ENCODE data around the gene DOCK6. TPM values are rescaled to one million over a fixed set of nuclear protein-coding genes. Genes with fewer than 3 reads are reported as not detected.
A peak's percentile ranks its signal among the peaks of the same experiment; 100 is the strongest.

The DOCK6 gene
- total and polyA plus RNA-seq, 8 donors: 18.0 to 79.0 (median 30.7) TPM

DNA sequence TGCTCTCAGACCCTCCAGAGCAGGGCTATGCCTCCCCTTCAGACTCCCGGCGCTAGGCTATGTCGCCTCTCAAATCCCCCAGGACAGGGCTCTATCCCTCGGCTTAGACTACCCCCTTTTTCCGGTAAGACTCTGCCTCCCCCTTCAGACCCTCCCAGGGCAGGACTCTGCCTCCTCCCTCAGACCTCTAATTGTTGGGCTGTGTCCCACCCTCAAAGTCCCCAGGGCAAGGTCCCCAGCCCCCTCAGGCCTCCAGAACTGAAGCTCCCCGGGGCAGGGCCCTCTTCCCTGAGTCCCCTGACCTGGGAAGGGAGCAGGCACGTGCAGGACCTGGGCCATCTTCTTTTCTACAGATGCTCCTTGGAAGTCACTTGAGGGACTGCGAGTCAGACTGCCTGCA, 68.2 kb downstream of the DOCK6 start:
- ATAC-seq (no peak), FAIRE-seq (no peak), DNase-seq (no peak)
- Histone ChIP-seq H3K27ac (no peak overlapping the region), H3K36me3 (peaks cover 0 to 18% (median 10%) of the 10 kb centered on the region in 3 donors), H3K9me3 (no peaks in the 10 kb centered on the region), H3K4me1 (peaks cover 0 to 10% (median 5%) of the 10 kb centered on the region in 3 donors), H3K27me3 (no peaks in the 10 kb centered on the region), H3K4me3 (no peak overlapping the region)
- TF ChIP-seq, protein P1, sequence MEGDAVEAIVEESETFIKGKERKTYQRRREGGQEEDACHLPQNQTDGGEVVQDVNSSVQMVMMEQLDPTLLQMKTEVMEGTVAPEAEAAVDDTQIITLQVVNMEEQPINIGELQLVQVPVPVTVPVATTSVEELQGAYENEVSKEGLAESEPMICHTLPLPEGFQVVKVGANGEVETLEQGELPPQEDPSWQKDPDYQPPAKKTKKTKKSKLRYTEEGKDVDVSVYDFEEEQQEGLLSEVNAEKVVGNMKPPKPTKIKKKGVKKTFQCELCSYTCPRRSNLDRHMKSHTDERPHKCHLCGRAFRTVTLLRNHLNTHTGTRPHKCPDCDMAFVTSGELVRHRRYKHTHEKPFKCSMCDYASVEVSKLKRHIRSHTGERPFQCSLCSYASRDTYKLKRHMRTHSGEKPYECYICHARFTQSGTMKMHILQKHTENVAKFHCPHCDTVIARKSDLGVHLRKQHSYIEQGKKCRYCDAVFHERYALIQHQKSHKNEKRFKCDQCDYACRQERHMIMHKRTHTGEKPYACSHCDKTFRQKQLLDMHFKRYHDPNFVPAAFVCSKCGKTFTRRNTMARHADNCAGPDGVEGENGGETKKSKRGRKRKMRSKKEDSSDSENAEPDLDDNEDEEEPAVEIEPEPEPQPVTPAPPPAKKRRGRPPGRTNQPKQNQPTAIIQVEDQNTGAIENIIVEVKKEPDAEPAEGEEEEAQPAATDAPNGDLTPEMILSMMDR (IDR thresholded peaks at IDR 0.05): no peak
- WGBS, 2 donors: 91 to 95% methylated on average over 8 of the region's 8 CpGs
- intact Hi-C loops (cut with DNase I): no loop called here

- peak in 1 of 6 donors; percentile 73 for DNase-seq
- Histone ChIP-seq H3K27me3 (no peaks in the 10 kb centered on the region), H3K4me3 (no peak overlapping the region), H3K36me3 (peaks cover 0 to 18% (median 10%) of the 10 kb centered on the region in 3 donors), H3K9me3 (no peaks in the 10 kb centered on the region), H3K27ac (no peak overlapping the region), H3K4me1 (peaks cover 0 to 10% (median 1%) of the 10 kb centered on the region in 3 donors)
- WGBS, 2 donors: 95 to 97% methylated on average over 63 to 68 of the region's 68 CpGs
- no peak for FAIRE-seq
- ATAC-seq: no peak
- intact Hi-C loops (cut with DNase I): no loop called here
- TF ChIP-seq, protein P1 (IDR thresholded peaks at IDR 0.05): no peak
Observed at GRCh38 chr19:11192957-11193939, 69.1 kb downstream of the DOCK6 start.

GRCh38 chr19:11191934-11192333, 70.4 kb downstream of the DOCK6 start:
- intact Hi-C loops (cut with DNase I): no loop called here
- DNase-seq (no peak), FAIRE-seq (no peak), ATAC-seq (no peak)
- Histone ChIP-seq H3K9me3 (no peaks in the 10 kb centered on the region), H3K4me3 (no peak overlapping the region), H3K27ac (no peak overlapping the region), H3K27me3 (no peaks in the 10 kb centered on the region), H3K36me3 (peaks cover 0 to 18% (median 10%) of the 10 kb centered on the region in 3 donors), H3K4me1 (peaks cover 0 to 10% (median 0%) of the 10 kb centered on the region in 3 donors)
- 71 to 73% methylated on average over 5 of the region's 5 CpGs for WGBS, 2 donors
- TF ChIP-seq, protein P1 (IDR thresholded peaks at IDR 0.05): no peak

DNA sequence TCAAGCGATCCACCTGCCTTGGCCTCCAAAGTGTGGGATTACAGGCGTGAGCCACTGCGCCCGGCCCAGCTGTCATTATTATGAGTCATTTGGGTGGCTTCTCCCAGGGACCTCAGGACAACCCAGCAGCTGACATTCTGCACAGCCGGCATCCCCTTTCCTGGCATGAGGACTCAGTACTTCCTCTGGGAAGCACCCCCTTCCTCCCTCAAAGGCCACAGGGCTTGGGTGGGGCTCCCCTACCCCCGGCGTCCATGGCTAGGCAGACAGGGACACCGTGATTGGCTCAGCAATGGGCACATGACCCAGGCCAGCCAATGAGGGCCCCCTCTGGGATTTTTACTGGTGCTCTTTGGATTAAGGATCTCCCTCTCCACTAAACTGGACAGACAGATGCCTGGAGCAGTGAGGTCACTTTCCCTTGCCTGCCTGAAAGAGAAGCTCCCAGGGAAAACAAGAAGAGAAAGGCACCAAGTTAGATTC, 71.0 kb downstream of the DOCK6 start:
- H3K4me1 ChIP-seq: peaks cover 0 to 10% (median 0%) of the 10 kb centered on the region in 3 donors
- FAIRE-seq: no peak
- peak in 1 of 6 donors; percentile 42 for DNase-seq

More for the DNA sequence above, 71.0 kb downstream of the DOCK6 start:
- TF ChIP-seq, protein P1 (IDR thresholded peaks at IDR 0.05): no peak
- peak in 3 of 4 donors; percentile 41 to 69 (median 46) for ATAC-seq
- no peaks in the 10 kb centered on the region for H3K27me3 ChIP-seq
- intact Hi-C loops (cut with DNase I): no loop called here
- H3K4me3 ChIP-seq: no peak overlapping the region
- WGBS, 2 donors: 81 to 87% methylated on average over 8 of the region's 8 CpGs
- no peak overlapping the region for H3K27ac ChIP-seq
- peaks cover 0 to 18% (median 10%) of the 10 kb centered on the region in 3 donors for H3K36me3 ChIP-seq
- no peaks in the 10 kb centered on the region for H3K9me3 ChIP-seq

All from pancreas (tissue), 10 donors.